KBM-7 (cell line): Measurements from ENCODE around the gene NDUFA7.
"Not testable (repeated sequence)": the region's sequence is repeated elsewhere in the genome, so short reads cannot be mapped to it uniquely, and the experiment has no call there.

Experiments
- DNase-seq: peaks from one replicate; pipeline ENCODE4 v3.0.0-alpha.2; 2015
- in situ Hi-C: fragments of 300-500 bp; cut with MboI; formaldehyde crosslinking; loops from 2 replicates; pipeline ENCODE4 v1.14.3; 2020; ENCODE audit warnings: low sequenced_read_pairs, low pct_unique_long_range_greater_than_20kb, mixed read lengths

The NDUFA7 gene

DNA sequence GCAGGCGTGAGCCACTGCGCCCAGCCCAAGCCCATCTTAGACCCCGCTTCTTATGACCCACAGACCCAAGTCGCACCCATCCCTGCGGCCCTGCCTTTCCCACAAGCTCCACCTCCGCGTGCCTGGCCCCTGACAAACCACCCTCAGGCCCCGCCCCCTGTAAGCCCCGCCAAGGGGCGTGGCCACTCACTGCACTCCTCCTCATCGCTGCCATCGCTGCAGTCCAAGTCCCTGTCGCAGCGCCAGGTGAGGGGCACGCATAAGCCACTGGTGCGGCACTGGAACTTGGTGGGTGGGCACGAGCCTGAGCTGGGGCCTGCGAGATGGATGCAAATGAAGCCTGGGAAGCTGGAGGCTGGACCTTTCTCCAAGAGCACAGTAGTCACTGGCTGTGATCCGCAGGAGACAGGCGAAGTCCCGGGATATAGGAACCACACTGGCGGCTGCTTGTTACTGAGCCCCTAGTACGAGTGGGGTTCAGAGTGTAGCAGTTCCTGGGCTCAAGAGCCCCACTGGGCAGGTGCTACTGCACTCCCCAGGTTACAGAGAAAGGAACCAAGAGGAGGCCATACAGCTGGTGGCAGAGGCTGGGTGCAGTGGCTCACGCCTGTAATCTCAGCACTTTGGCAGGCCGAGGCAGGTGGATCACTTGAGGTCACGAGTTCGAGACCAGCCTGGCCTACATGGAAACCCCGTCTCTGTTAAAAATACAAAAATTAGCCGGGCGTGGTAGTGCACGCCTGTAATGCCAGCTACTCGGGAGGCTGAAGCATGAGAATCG lies 16.1 kb downstream of the NDUFA7 start:
- in situ Hi-C loops: no loop called here
- DNase-seq: no peak

DNA sequence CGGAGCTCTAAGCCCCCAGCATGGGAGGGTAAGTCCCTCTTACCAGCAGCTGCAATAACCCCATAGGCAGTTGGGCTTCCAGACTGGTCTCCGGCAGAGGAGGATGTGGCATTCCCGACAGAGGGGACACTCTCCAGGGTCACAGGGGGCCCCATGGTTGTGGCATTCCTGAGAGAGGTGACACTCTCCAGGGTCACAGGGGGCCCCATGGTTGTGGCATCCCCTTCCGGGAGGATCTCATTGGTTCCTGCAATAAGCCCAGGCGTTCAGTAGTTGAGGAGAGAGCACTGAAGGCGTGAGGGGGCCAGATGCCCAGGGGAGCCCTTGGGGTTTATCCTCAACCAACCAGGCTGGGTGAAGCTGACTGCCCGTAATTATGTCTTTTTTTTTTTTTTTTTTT lies 18.4 kb downstream of the NDUFA7 start:
- DNase-seq: no peak
- in situ Hi-C loops: no loop called here

DNA sequence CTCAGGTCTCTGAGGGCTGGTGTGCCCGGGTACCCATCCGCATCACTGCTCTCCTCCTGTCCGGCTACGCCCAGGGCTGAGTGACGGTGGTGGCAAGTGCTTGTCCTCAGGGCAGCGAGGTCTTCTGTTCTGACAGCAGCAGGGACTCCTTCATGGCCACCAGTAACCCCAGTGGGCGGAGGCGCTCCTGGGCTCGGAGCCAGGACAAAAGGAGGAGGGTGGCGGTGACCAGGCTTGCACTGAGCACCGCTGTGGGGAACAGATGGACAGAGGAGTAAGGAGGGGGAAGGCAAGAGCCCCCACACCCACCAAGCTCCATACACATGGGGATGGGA lies 18.9 kb downstream of the NDUFA7 start:
- DNase-seq: no peak
- in situ Hi-C loops: no loop called here

DNA sequence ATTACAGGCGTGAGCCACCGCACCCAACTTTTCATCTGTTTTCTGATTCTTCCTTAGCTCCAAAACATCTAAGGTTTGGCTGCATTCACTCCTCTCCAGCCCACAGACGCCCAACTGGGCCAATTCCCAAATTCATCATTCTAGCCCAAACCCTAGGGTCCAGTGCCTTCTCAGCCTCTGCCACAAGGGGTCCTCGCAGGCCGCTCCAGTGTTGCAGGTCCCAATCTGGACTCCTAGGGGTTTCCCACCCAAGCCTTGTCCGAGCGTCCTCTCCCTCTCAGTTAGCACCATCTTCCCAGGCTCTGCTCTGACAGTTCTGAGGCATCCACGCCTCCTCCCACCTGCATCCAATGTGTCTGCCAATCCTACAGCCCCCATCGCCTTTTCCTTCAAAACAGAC lies 29.8 kb downstream of the NDUFA7 start:
- in situ Hi-C loops, DNase-seq: not testable (repeated sequence)

DNA sequence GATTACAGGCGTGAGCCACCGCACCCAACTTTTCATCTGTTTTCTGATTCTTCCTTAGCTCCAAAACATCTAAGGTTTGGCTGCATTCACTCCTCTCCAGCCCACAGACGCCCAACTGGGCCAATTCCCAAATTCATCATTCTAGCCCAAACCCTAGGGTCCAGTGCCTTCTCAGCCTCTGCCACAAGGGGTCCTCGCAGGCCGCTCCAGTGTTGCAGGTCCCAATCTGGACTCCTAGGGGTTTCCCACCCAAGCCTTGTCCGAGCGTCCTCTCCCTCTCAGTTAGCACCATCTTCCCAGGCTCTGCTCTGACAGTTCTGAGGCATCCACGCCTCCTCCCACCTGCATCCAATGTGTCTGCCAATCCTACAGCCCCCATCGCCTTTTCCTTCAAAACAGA lies 44.7 kb downstream of the NDUFA7 start:
- DNase-seq, in situ Hi-C loops: not testable (repeated sequence)

DNA sequence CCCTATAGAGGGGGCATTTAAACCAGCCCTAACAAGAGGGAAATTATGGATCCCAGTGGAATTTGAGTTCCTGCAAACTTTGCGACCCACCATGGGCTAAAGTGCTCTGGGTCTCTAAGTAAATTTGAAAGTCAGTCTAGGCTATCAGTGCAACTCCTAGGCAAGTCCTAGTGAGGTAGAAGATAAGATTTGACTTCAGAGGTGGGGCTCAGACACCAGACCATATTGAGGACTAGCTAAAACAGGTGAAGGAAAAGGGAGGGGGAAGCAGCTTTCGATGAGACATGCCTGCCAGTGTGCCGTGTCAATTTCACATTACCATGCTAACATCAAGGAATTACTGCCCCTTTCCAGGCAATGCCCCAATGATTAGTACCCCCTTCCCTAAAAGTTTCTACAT lies 51.5 kb downstream of the NDUFA7 start:
- DNase-seq: no peak
- in situ Hi-C loops: loop anchor here (25.0 kb wide), 1 partner anchor 107 kb away; no protein-coding TSS in a partner anchor

DNA sequence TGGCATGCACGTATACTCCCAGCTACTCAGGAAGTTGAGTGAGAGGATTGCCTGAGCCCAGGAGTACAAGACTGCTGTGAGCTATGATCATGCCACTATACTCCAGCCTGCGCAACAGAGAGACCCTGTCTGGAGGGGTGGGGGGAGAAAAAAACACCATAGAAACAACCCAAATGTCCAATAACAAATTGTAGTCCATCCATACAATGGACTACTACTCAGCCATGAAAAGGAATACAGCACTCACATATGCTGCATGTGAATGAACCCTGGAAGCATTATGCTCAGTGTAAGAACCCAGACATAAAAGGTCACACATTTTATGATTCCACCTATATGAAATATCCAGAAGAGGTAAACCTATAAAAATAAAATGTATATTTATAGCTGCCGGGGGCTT lies 55.3 kb downstream of the NDUFA7 start:
- DNase-seq: no peak
- in situ Hi-C loops: loop anchor here (25.0 kb wide), 1 partner anchor 104 kb away; no protein-coding TSS in a partner anchor

DNA sequence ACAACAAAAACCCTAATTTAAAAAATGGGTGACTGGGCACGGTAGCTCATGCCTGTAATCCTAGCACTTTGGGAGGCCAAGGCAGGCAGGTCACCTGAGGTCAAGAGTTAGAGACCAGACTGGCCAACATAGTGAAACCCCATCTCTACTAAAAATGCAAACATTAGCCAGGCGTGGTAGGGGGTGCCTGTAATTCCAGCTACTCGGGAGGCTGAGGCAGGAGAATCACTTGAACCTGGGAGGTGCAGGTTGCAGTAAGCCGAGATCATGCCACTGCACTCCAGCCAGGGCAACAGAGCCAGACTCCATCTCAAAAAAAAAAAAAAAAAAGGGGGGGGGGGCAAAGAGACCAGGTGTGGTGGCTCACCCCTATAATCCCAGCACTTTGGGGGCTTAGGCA lies 56.9 kb downstream of the NDUFA7 start:
- in situ Hi-C loops: loop anchor here (25.0 kb wide), 1 partner anchor 102 kb away; no protein-coding TSS in a partner anchor
- DNase-seq: not testable (repeated sequence)

DNA sequence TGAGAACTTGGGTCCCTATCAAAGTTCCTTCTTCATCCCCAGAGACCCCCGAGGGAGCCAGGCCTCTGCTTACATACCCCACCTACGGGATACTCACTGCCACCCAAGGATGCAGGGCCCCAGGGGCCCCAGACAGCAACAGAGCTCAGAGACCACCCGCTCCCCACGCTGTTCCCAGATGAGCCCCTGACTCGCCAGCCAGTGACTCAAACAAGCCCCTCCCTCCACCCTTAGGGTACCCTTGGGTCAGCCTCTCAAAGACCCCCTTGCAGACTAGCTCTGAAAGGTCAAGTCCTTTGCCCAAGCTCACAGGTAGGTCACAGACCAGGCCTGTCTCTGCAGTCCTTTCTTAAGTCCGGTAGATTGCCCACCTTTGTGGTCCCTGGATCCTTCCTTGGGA lies 58.7 kb downstream of the NDUFA7 start:
- in situ Hi-C loops: loop anchor here (25.0 kb wide), 1 partner anchor 100 kb away; no protein-coding TSS in a partner anchor
- no peak for DNase-seq

DNA sequence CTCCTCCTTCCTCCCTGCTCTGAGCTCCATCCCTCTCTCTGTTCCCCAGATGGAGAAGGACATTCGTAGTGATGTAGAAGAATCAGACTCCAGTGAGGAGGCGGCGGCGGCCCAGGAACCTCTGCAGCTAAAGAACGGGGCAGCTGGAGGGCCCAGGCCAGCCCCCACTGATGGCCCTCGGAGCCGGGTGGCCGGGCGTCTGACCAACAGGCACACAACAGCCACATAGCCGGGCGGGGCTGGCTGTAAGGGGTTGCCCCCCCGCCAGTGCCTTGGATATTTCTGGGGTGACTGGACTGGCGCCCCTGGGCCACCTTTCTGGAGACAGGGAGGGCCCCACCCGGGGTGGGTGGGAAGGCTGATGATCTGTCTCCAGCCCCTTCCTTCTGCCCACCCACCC lies 59.3 kb downstream of the NDUFA7 start:
- in situ Hi-C loops: loop anchor here (25.0 kb wide), 1 partner anchor 100 kb away; no protein-coding TSS in a partner anchor
- DNase-seq: no peak

DNA sequence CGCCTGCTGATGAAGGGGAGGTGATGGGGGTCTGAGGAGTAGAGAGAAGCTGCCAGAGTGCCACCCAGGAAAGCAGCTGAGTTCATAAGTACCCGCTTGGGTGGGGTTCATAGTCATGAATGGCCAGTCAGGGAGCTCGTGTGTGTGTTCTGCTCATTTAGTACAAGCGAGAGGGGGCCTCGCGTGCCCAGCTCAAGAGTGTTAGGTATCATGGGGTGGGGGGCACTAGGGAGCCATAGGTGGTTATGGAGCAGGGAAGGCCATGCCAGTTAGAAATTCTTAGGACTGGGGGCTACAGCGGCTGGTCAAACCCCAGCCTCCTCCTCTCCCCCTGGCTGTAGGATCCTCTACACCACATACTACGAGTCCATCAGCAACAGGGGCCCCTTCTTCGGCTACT lies 59.8 kb downstream of the NDUFA7 start:
- in situ Hi-C loops: loop anchor here (25.0 kb wide), 1 partner anchor 99 kb away; no protein-coding TSS in a partner anchor
- DNase-seq: no peak
